Endothelial cell of umbilical vein (primary cell): ENCODE data around the gene NELL2.

ENCODE experiments used
- CTCF ChIP-seq, 2 donors: IDR thresholded peaks; 1 replicate in 1 of 2; 2 replicates in 1 of 2; pipeline ENCODE4 v1.5.1; 2011; ENCODE audit warnings: low read length in 2 of 2, mild to moderate bottlenecking in 2 of 2, moderate library complexity in 2 of 2, control low read depth in 1 of 2, inconsistent platforms in 1 of 2, low read depth in 1 of 2; ENCODE audit not compliant: insufficient read depth in 1 of 2; ENCODE audit errors: extremely low read depth in 1 of 2
- EZH2 ChIP-seq: IDR thresholded peaks from 2 replicates; pipeline ENCODE4 v1.6.1; 2012; ENCODE audit warnings: borderline replicate concordance, low read depth, mild to moderate bottlenecking, moderate library complexity, low read length, inconsistent platforms; ENCODE audit not compliant: severe bottlenecking
- FOS ChIP-seq: IDR thresholded peaks from 2 replicates; pipeline ENCODE4 v1.6.1; 2011; ENCODE audit warnings: mild to moderate bottlenecking, low read length, moderate library complexity, borderline replicate concordance; ENCODE audit not compliant: insufficient read depth
- JUN ChIP-seq: IDR thresholded peaks from 2 replicates; pipeline ENCODE4 v1.6.1; 2011; ENCODE audit warnings: borderline replicate concordance, low read depth; ENCODE audit not compliant: insufficient read length, insufficient read depth
- MAX ChIP-seq: IDR thresholded peaks from 2 replicates; pipeline ENCODE4 v1.6.1; 2011; ENCODE audit not compliant: insufficient read depth, insufficient read length
- MYC ChIP-seq: IDR thresholded peaks from one replicate; pipeline ENCODE4 v1.6.1; 2011; ENCODE audit warnings: mild to moderate bottlenecking, low read depth, low read length
- POLR2A ChIP-seq: IDR thresholded peaks from 2 replicates; pipeline ENCODE4 v1.6.1; 2012; ENCODE audit warnings: low read depth, mild to moderate bottlenecking, control low read depth, low read length
- POLR2AphosphoS5 ChIP-seq: IDR thresholded peaks from 2 replicates; pipeline ENCODE4 v1.6.1; 2012; ENCODE audit warnings: low read depth, mild to moderate bottlenecking, control low read depth, low read length, moderate library complexity; ENCODE audit not compliant: insufficient read depth

- TF ChIP-seq MAX (no peak), CTCF (IDR thresholded peaks at IDR 0.05; ENCODE audit: extremely low read depth in 1 of 2, insufficient read depth in 1 of 2, low read depth in 1 of 2, low read length in 2 of 2) (no peak), POLR2AphosphoS5 (no peak), POLR2A (no peak), EZH2 (no peak), JUN (no peak), MYC (no peak), FOS (no peak)
These were observed 411.9 kb downstream of the NELL2 start for GRCh38 chr12:44464180-44464579.
